ENCODE results near the gene DNM1. TPM values are rescaled to one million over a fixed set of nuclear protein-coding genes. Genes with fewer than 3 reads are reported as not detected.

The DNM1 gene
- polyA plus RNA-seq, 3 donors: 4.5 to 22.8 (median 6.4) TPM

DNA sequence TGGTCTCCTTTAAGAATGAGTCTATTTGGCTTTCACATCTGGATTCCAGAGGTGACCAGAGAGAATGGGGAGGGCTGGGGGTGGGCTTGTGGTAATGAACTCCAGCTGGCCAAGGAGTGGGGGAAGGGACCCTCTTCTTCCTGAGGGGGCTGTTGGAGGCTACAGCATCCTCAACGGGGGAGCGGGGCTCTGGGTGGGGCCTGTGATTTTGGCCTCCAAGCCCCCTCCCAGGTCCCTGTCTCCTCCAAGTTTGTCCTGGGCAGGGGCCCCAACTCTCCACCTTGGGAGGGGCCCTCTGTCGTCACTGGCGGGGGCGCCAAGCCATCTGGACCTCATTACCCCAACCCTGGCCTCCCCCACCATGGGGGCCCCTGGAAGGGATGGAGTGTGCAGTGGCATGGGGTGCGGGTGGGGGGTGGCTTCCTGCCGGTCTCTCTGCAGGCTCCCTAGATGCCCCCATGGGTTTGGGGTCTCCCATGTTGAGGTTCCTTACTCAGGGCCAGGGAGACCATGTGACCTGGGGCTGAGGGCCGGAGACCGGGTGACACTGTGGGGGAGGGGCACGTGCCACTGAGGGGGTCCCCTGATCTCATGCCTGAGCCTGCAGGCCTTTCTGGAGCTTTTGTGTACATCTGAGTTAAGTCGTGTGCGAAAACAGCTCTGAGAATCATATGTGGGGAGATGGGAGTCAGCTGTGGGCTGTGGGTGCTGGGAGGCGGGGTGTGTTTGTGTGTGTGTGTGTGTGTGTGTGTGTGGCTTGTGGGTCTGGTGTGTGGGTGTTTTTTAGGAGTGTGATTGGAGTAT, 40.2 kb downstream of the DNM1 start:
- H3K27ac ChIP-seq (ENCODE audit: low read depth, low read length): no peak overlapping the region
- WGBS, 3 donors: 37 to 66% (median 46%) methylated on average over 13 of the region's 13 CpGs

DNA sequence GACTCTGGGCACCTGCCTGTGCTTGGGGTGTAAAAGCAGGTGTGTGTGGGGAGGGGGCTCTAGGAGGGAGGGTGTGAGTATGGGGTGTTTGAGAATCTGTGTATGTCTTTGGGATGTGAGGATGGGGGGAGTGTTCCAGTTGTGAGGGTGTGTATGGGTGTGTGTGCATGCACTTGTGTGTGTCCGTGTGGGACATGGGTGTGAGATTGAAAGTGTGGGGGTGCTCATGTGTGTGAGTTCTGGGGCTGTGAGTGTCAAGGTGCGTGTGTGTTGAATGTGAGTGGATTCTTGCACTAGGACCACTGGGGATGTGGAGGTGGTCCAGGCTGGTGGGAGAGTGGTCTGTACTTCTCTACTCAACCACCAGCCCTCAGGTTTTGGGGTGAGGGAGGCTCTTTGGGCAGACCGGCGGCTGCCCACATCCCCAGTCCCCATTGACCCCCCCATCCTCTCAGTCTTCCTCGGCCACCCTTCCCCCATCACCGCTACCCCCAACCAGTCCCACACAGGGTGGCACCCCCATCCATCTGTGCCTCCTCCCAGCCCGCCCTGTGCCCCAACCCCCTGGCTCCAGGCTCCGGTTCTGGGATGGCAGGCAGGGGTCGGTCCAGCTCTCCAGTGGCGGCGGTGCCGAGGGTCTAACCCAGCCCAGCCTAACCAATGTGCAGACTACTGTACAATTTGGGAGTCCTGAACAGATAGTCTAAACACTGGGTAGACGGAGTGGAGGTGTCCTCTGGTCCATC, 41.1 kb downstream of the DNM1 start:
- no peak overlapping the region for H3K27ac ChIP-seq (ENCODE audit: low read depth, low read length)
- WGBS, 3 donors: 29 to 70% (median 39%) methylated on average over 11 to 13 of the region's 13 CpGs

DNA sequence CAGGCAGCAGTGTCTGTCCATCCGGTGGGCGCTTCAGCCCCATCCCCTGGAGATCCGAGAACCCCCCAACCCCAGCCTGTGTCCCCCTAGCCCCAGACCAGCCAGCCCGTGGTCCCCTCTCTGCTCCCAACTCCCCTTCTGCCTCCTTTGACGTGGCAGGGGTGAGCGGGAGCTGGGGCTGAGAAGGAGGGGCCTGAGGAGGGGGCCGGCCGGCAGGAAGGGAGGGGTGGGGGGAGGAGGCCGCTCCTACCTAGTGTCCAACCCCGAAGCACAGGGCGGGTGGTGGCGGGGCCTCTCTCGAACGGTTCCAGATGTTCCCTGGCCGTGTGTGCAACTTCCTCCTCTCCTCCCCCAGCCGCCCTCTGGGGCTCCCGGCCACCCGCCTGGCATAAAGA, 41.7 kb downstream of the DNM1 start:
- WGBS, 3 donors: 3 to 29% (median 12%) methylated on average over 7 to 18 of the region's 18 CpGs
- no peak overlapping the region for H3K27ac ChIP-seq (ENCODE audit: low read depth, low read length)

DNA sequence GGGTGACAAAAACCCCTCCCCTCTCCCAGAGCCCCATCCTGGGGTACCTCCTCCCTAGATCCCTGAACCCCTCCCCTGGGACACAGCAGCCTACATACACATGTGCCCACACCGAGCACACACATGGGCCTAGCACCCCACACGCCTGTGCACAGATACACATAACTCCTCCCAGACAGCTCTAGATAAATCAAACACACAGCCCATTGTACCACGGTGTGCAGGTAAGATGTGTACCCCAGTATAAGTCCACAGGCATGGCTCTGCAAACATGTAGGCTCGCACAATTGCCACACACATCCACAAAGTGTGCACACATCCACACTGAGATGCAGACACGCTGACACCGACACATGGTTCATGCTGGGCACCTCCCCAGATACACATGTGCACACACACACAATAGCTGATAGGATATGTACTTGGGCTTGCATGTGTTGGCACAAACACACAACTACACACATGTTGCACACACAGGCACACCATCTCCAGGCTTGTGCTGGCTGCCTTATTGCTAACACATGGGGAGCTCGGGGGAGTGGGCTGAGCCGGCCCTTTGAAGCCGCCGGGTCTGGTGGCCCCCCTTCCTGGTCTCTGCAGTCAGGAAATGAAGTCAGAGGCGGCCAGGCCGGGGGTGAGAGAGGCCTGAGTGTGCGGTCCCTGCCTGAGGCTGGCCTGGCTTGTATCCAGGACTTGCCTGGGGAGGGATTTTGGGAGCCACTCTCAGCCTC, 42.4 kb downstream of the DNM1 start:
- no peak overlapping the region for H3K27ac ChIP-seq (ENCODE audit: low read depth, low read length)
- 22 to 60% (median 24%) methylated on average over 13 of the region's 13 CpGs for WGBS, 3 donors

DNA sequence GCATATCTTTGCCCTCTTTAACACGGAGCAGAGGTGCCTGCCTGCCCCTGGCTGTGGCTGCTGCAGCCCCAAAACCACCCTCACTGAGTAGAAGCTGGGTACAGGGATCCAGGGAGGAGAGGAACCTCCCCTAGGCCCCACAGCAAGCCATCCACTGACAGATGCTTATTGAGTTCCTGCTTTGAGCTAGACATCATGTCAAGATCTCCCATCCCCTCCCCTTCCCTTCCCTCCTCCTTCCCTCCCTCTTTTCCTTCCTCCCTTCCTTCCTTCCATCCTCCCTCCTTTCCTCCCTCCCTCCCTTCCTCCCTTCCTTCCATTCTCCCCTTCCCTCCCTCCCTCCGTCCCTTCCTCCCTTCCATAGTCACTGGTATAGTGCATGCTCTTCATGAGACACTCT, 43.3 kb downstream of the DNM1 start:
- H3K27ac ChIP-seq (ENCODE audit: low read depth, low read length): no peak overlapping the region
- WGBS, 3 donors: 38 to 71% (median 57%) methylated on average over 2 of the region's 2 CpGs

DNA sequence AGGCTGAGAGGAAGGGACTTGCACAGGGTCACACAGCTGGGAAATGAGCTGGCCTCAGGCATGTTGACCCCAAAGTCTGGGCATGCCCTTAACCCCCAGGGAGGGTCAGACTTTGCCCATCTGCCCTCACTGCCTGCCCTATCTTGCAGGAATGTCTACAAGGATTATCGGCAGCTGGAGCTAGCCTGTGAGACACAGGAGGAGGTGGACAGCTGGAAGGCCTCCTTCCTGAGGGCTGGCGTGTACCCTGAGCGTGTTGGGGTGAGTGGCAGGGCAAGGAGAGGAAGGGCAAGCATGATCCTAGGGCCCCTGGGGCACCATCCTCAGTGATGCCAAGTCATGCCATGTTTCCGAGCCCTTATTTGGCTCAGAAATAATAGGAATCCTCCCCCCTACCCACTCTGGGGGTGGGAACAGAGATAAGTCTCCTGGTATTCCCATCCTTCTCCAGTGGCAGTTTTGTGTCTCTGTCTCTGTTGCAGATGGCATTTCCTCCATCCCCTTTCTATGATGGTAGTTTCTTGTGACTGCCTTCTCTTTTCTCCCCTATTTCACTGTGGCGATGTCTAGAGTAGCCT, 44.1 kb downstream of the DNM1 start:
- 90 to 94% (median 91%) methylated on average over 4 to 5 of the region's 5 CpGs for WGBS, 3 donors

DNA sequence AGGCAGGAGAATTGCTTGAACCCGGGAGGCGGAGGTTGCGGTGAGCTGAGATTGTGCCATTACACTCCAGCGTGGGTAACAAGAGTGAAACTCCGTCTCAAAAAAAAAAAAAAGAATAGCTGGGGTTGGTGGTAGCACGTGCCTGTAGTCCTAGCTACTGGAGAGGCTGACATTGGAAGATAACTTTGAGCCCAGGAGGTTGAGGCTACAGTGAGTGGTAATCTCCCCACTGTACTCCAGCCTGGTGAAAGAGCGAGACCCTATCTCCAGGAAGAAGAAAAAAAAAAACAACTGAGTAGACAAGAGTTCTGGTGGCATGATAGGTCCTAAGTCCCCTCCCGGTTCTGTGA, 46.4 kb downstream of the DNM1 start:
- 78 to 84% (median 84%) methylated on average over 8 of the region's 8 CpGs for WGBS, 3 donors
- H3K27ac ChIP-seq (ENCODE audit: low read depth, low read length): no peak overlapping the region

More for the DNA sequence above, 44.1 kb downstream of the DNM1 start:
- H3K27ac ChIP-seq (ENCODE audit: low read depth, low read length): no peak overlapping the region

DNA sequence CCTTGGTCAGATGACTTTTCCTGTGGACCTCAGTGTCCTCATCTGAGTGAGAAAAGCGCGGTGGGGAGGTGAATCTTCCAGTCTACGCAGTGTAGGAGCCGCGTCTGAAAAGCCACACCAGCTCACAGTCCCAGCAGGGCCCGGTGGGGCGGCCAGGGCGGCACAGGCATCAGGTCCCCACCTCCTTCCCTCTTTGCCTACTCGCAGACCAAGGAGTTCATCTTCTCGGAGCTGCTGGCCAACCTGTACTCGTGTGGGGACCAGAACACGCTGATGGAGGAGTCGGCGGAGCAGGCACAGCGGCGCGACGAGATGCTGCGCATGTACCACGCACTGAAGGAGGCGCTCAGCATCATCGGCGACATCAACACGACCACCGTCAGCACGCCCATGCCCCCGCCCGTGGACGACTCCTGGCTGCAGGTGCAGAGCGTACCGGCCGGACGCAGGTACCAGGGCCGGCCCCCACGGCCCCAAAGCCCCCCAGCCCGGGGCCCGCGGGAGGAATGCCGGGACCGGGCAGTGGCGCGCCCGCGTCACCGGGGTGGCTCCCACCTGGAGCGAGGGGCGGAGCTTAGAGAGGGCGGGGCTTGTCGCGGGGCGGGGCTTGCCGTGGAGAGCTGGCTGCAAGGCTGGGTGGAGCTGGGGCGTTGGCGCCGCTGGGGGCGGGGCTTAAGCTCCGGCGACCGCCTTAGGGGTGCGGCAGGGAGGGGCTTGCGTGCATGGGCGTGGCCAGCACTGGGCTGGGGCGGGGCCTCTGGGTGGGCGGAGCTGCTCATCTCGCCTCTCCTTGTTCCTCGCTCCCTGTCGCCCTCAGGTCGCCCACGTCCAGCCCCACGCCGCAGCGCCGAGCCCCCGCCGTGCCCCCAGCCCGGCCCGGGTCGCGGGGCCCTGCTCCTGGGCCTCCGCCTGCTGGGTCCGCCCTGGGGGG, 47.0 kb downstream of the DNM1 start:
- WGBS, 3 donors: 22 to 35% (median 26%) methylated on average over 55 to 81 of the region's 81 CpGs
- no peak overlapping the region for H3K27ac ChIP-seq (ENCODE audit: low read depth, low read length)

DNA sequence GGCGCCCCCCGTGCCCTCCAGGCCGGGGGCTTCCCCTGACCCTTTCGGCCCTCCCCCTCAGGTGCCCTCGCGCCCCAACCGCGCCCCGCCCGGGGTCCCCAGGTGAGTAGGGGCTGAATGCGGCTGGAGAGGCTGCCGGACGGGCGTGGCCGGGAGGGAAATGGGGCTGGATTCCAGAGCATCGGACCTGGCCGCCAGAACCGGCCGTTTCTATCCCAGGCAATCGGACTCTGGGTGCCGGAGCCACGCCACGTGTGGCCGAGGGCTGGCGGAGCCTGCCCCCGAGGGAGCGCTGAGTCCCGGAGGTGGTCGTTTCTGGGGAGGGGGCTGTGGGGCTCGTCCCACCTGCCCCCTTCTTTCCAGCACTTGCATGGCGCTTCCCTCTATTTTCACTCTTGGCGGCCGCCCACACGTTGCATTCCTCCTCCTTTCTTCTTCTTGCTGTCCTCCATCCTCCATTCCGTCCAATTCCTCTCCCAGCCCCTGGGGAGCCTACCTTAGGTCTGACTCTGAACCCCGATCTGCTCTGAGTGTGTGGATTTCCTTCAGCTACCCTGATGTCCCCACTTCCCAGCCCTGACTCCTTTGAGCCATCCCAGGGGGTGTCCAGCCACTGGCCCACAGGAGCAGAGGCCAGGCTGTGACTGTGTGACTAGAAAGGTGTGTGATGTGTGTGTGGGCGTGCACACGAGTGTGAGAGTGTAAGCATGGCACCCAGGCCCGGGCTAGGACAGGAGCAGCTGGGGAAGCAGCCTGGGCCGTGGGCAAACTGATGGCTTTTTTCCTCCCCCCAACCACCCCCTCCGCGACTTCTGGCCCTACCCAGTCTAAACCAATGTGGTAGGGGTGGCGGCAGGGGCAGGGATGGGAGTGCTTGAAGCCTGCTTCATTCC, 47.9 kb downstream of the DNM1 start:
- H3K27ac ChIP-seq (ENCODE audit: low read depth, low read length): no peak overlapping the region
- 40 to 44% (median 43%) methylated on average over 40 to 43 of the region's 43 CpGs for WGBS, 3 donors

DNA sequence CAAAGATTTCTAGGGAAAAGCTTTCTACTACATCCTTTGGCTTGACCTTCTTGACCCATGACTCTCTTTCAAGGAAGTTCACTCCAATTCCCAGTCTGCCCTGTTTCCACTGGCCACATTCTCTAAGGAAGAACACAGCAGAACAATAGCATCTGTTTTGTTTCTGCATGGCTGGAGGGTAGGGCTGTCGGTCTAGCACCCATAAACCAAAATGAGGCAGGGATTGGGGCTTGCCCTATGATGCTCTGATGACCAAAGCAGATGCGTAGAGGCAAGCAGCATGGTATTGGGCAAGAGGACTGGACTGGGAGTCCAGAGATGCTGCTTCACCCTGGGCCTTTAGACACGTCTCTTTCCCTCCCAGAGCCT, 48.5 kb downstream of the DNM1 start:
- no peak overlapping the region for H3K27ac ChIP-seq (ENCODE audit: low read depth, low read length)
- 61 to 92% (median 76%) methylated on average over 3 of the region's 3 CpGs for WGBS, 3 donors

DNA sequence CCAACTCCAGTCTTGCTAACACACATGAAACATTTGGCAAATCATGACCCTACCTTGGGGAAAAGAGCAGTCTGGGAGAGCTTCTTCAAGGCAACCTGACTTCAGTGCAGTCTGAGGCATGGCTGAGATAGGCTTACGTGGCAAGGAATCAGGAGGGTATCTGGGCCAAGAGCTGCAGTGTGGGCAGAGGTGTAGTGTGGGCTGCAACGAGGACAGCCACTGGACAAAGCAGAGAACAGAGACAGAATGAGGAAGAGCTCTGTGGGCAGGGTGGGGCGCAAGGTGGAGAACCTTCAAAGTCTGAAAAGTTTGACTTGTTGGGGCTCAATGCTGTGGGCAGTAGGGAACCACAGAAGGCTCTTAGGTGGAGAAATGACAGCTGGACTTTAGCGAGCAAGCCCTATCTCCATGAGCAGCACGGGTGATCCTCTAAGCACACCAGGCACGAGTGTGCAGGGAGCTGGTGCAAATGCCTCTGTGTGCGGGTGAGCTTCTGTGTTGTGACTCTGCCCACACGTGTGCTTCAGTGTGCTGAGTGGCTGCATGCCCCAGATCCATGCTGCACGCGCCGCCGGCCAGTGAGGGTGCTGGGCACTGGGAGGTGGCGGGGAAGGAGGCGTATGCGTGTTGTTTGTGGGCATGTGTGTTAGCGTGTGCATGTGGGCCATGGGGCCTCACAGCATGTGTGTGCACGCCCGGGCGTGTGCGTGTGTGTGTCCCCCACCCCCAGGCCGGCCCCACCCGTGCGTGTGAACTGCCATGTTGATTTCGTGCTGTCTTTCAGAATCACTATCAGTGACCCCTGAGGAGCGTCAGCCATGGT, 49.3 kb downstream of the DNM1 start:
- WGBS, 3 donors: 92 to 93% (median 92%) methylated on average over 25 of the region's 25 CpGs
- H3K27ac ChIP-seq (ENCODE audit: low read depth, low read length): no peak overlapping the region

DNA sequence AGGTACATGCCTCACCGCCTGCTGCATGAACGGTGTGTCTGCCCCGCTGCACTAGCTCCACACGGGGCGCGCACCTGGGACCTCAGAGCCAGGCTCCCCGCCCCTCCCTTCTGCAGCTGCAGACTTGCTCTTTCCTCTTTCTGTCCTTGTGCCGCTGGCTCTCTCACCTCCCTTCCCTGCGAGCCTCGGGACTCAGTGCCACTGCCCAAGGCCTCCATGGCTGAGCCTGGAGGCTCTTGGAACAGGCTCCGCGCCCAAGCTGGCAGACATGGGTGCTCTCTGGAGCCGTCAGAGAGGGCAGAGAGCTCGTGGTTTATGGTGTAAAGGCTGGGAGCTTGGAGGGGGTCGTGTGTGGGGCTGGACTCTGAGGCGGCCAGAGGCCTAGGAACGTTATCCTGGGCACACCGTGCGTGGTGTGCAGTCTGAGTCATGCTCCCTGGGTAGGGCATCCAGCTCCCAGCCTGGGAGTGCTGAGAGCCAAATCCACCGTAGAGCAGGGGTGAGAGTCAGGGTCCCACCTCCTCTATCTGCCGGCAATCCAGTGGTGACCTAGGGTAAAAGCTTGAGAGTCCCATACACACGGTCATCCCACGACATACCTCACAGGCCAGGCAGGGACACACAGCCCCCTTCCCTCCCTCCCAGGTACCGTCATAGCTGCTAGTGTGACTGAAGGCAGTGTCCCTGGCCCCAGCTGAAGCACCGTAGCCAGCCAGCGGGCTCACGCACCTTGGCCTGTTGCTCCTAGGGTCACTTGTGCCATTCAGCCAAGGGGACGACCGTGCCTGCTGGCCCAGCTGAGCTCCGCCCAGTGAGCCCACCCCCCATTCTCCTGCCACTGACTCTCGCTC, 50.2 kb downstream of the DNM1 start:
- no peak overlapping the region for H3K27ac ChIP-seq (ENCODE audit: low read depth, low read length)
- 86 to 92% (median 90%) methylated on average over 30 to 31 of the region's 31 CpGs for WGBS, 3 donors

DNA sequence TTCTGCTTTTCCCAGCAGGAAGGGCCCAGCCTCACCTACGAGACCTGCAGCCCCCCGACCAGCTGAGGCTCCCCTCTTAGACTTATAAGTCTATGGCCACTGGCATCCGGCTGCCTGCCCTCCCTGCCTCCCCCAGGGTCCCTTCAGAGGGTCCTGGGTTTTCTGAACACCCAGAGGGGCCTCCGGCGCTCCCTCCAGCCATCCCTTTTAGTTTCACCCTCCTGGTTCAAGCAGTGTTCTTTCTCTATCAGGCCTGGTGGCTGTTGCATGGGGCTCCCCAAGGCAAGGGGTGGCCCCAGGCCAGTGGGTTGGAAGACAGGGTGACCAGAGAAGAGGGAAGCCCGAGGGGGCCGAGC, 50.8 kb downstream of the DNM1 start:
- H3K27ac ChIP-seq (ENCODE audit: low read depth, low read length): no peak overlapping the region
- WGBS, 3 donors: 83 to 94% (median 89%) methylated on average over 7 of the region's 7 CpGs

DNA sequence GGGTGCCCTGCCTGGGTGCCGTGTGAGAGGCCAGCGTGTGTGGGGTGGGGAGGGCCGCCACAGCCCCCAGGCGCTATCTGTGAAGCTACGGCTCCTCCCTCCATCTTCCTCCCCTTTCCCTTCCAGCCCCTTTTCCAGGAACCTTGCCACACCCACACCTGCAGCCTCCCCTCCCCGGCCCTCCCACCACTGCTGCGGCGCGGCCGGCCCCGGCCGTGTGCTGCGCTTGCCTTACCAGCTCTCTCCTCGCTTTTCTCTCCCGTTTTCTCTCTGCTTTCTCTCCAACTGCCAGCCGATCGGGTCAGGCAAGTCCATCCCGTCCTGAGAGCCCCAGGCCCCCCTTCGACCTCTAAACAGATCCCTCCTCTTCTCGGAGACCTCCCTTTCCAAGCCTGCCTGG, 51.2 kb downstream of the DNM1 start:
- no peak overlapping the region for H3K27ac ChIP-seq (ENCODE audit: low read depth, low read length)
- 83 to 87% (median 85%) methylated on average over 16 to 20 of the region's 20 CpGs for WGBS, 3 donors
